WERI-Rb-1 (cell line): ENCODE measurements around the gene CAPN14.

Experiments
- DNase-seq: peaks from one replicate; pipeline ENCODE4 v3.0.0-alpha.2; 2020
- H3K27ac ChIP-seq: fragments of 250-450 bp; sonication (Bioruptor Pico); 2 replicates; pipeline ENCODE4 v1.5.1; 2020; ENCODE audit warnings: mild to moderate bottlenecking, moderate library complexity
- H3K27me3 ChIP-seq: fragments of 250-450 bp; sonication (Bioruptor Pico); 2 replicates; pipeline ENCODE4 v1.5.1; 2021; ENCODE audit warnings: mild to moderate bottlenecking, low read depth, moderate library complexity; ENCODE audit not compliant: insufficient read depth, severe bottlenecking
- H3K36me3 ChIP-seq: fragments of 250-450 bp; sonication (Bioruptor Pico); 2 replicates; pipeline ENCODE4 v1.5.1; 2020; ENCODE audit warnings: mild to moderate bottlenecking, moderate library complexity
- H3K4me3 ChIP-seq: 2 replicates; pipeline ENCODE4 v1.5.1; 2011; ENCODE audit warnings: low read depth, mild to moderate bottlenecking, control low read depth, low read length
- H3K9me3 ChIP-seq: fragments of 250-450 bp; sonication (Bioruptor Pico); 2 replicates; pipeline ENCODE4 v1.5.1; 2021; ENCODE audit warnings: mild to moderate bottlenecking, moderate library complexity; ENCODE audit not compliant: severe bottlenecking
- TF ChIP-seq, protein P1 (sequence below): IDR thresholded peaks from 2 replicates; pipeline ENCODE4 v1.5.1; 2011; ENCODE audit warnings: low read depth, mild to moderate bottlenecking, control low read depth, inconsistent platforms, low read length

The CAPN14 gene

DNA sequence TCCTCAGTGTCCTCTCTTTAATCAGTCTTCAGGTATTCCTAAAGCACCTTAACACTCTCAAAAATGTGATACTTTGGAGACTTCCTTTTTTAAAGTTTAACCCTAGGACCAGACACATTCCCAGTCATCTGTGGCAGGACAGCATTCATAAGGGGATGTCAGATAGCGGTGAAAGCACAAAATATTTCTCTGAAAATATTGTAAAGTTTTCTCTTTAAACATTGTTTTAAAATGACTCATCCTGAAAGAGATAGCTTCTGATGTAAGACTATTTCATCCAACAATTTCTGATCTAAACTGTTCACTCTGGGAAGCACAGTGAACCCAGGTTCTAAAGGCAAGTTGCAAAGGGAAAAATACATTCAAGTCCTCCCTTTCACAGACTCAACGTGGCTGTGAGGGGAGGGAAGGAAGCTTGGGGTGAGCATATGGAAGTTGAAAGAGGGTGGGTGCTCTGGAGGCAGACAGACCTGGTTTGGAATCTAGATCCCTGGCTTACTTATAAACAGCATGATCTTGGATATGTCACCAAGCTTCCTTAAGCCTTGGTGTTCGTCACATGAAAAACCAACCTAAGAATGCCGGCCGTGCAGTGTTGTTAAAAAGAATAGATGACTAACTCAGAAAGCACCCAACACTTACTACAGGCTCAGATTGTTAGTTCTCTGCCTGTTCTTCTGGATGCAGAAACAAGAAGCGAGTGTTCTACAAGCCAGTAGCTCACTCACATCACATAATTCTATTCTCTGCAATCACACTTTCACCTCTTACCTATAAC is 91.2 kb downstream of the CAPN14 start:
- no peak overlapping the region for H3K27ac ChIP-seq
- H3K36me3 ChIP-seq, result no peaks in the 10 kb centered on the region
- no peak overlapping the region for H3K4me3 ChIP-seq

DNA sequence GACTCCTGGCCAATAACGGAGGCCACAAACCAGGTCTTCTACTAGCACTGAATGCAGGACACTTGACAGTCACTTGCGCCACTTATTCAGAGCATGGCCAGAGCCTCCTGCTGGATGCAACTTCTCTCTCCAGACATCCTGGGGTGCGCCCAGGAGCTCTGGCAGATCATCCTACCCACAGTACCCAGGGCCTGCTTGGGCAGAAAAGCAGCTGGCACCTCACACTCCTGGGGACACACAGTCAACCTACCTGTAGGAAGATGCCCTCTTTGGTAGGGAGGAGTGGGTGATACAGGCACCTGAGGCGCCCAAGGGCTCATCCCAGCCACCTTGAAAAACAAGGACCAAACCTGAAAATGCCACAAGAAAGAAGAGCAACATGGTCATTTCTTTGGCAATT is 92.4 kb downstream of the CAPN14 start:
- no peaks in the 10 kb centered on the region for H3K9me3 ChIP-seq
- H3K27me3 ChIP-seq, result no peaks in the 10 kb centered on the region
- no peak for DNase-seq
- H3K4me3 ChIP-seq, result no peak overlapping the region
- H3K36me3 ChIP-seq, result no peaks in the 10 kb centered on the region
- H3K27ac ChIP-seq, result no peak overlapping the region
- TF ChIP-seq, protein P1, sequence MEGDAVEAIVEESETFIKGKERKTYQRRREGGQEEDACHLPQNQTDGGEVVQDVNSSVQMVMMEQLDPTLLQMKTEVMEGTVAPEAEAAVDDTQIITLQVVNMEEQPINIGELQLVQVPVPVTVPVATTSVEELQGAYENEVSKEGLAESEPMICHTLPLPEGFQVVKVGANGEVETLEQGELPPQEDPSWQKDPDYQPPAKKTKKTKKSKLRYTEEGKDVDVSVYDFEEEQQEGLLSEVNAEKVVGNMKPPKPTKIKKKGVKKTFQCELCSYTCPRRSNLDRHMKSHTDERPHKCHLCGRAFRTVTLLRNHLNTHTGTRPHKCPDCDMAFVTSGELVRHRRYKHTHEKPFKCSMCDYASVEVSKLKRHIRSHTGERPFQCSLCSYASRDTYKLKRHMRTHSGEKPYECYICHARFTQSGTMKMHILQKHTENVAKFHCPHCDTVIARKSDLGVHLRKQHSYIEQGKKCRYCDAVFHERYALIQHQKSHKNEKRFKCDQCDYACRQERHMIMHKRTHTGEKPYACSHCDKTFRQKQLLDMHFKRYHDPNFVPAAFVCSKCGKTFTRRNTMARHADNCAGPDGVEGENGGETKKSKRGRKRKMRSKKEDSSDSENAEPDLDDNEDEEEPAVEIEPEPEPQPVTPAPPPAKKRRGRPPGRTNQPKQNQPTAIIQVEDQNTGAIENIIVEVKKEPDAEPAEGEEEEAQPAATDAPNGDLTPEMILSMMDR, result no peak

More for the DNA sequence above, 91.2 kb downstream of the CAPN14 start:
- no peaks in the 10 kb centered on the region for H3K9me3 ChIP-seq
- DNase-seq, result no peak
- TF ChIP-seq, protein P1, result no peak
- no peaks in the 10 kb centered on the region for H3K27me3 ChIP-seq
